WERI-Rb-1 (cell line): Measurements from ENCODE around the gene NELL2.

Source experiments
- DNase-seq: peaks from one replicate; pipeline ENCODE4 v3.0.0-alpha.2; 2020
- H3K27ac ChIP-seq: fragments of 250-450 bp; sonication (Bioruptor Pico); 2 replicates; pipeline ENCODE4 v1.5.1; 2020; ENCODE audit warnings: mild to moderate bottlenecking, moderate library complexity
- H3K27me3 ChIP-seq: fragments of 250-450 bp; sonication (Bioruptor Pico); 2 replicates; pipeline ENCODE4 v1.5.1; 2021; ENCODE audit warnings: mild to moderate bottlenecking, low read depth, moderate library complexity; ENCODE audit not compliant: insufficient read depth, severe bottlenecking
- H3K36me3 ChIP-seq: fragments of 250-450 bp; sonication (Bioruptor Pico); 2 replicates; pipeline ENCODE4 v1.5.1; 2020; ENCODE audit warnings: mild to moderate bottlenecking, moderate library complexity
- H3K4me3 ChIP-seq: 2 replicates; pipeline ENCODE4 v1.5.1; 2011; ENCODE audit warnings: low read depth, mild to moderate bottlenecking, control low read depth, low read length
- H3K9me3 ChIP-seq: fragments of 250-450 bp; sonication (Bioruptor Pico); 2 replicates; pipeline ENCODE4 v1.5.1; 2021; ENCODE audit warnings: mild to moderate bottlenecking, moderate library complexity; ENCODE audit not compliant: severe bottlenecking
- CTCF ChIP-seq: IDR thresholded peaks from 2 replicates; pipeline ENCODE4 v1.5.1; 2011; ENCODE audit warnings: low read depth, mild to moderate bottlenecking, control low read depth, inconsistent platforms, low read length

NELL2 gene

GRCh38 chr12:44555454-44555853 is 320.7 kb downstream of the NELL2 start:
- H3K36me3 ChIP-seq = no peaks in the 10 kb centered on the region
- H3K9me3 ChIP-seq = no peaks in the 10 kb centered on the region
- no peak for TF ChIP-seq CTCF
- H3K27me3 ChIP-seq = no peaks in the 10 kb centered on the region
- no peak overlapping the region for H3K4me3 ChIP-seq
- DNase-seq = no peak
- H3K27ac ChIP-seq = no peak overlapping the region

GRCh38 chr12:44551631-44552030 is 324.5 kb downstream of the NELL2 start:
- Histone ChIP-seq H3K27me3 (no peaks in the 10 kb centered on the region), H3K4me3 (no peak overlapping the region)
- TF ChIP-seq CTCF = no peak

GRCh38 chr12:44550377-44550776 is 325.7 kb downstream of the NELL2 start:
- Histone ChIP-seq H3K36me3 (no peaks in the 10 kb centered on the region), H3K27ac (no peak overlapping the region)
- no peak for TF ChIP-seq CTCF

More at GRCh38 chr12:44551631-44552030, 324.5 kb downstream of the NELL2 start:
- Histone ChIP-seq H3K27ac (no peak overlapping the region), H3K36me3 (no peaks in the 10 kb centered on the region), H3K9me3 (no peaks in the 10 kb centered on the region)
- DNase-seq = no peak

GRCh38 chr12:44546060-44546459 is 330.1 kb downstream of the NELL2 start:
- TF ChIP-seq CTCF = no peak
- DNase-seq = no peak
- H3K9me3 ChIP-seq = no peaks in the 10 kb centered on the region
- no peaks in the 10 kb centered on the region for H3K36me3 ChIP-seq
- H3K27me3 ChIP-seq = no peaks in the 10 kb centered on the region
- no peak overlapping the region for H3K4me3 ChIP-seq
- H3K27ac ChIP-seq = no peak overlapping the region

More at GRCh38 chr12:44550377-44550776, 325.7 kb downstream of the NELL2 start:
- no peak for DNase-seq
- no peaks in the 10 kb centered on the region for H3K27me3 ChIP-seq
- H3K9me3 ChIP-seq = no peaks in the 10 kb centered on the region
- H3K4me3 ChIP-seq = no peak overlapping the region

GRCh38 chr12:44544018-44544417 is 332.1 kb downstream of the NELL2 start:
- no peak overlapping the region for H3K4me3 ChIP-seq
- H3K9me3 ChIP-seq = no peaks in the 10 kb centered on the region
- no peak for TF ChIP-seq CTCF
- H3K36me3 ChIP-seq = no peaks in the 10 kb centered on the region
- H3K27me3 ChIP-seq = no peaks in the 10 kb centered on the region
- DNase-seq = no peak
- no peak overlapping the region for H3K27ac ChIP-seq

- no peak for TF ChIP-seq CTCF
- Histone ChIP-seq H3K27me3 (no peaks in the 10 kb centered on the region), H3K27ac (no peak overlapping the region), H3K36me3 (no peaks in the 10 kb centered on the region), H3K9me3 (no peaks in the 10 kb centered on the region), H3K4me3 (no peak overlapping the region)
- no peak for DNase-seq
Observed at GRCh38 chr12:44542716-44543115, 333.4 kb downstream of the NELL2 start.
